Measurements from ENCODE around the gene PROC. TPM values are rescaled to one million over a fixed set of nuclear protein-coding genes. Genes with fewer than 3 reads are reported as not detected.

The PROC gene
- polyA plus RNA-seq, 3 donors = 0.12 to 0.22 TPM; not detected in 1

GRCh38 chr2:127410871-127411652, 7.2 kb upstream of the PROC start:
- no peak overlapping the region for H3K27ac ChIP-seq (ENCODE audit: low read depth, low read length)
- 28 to 31% (median 29%) methylated on average over 6 of the region's 6 CpGs for WGBS, 3 donors

- WGBS, 3 donors = 54 to 71% (median 62%) methylated on average over 12 of the region's 12 CpGs
- no peak overlapping the region for H3K27ac ChIP-seq (ENCODE audit: low read depth, low read length)
Measured at GRCh38 chr2:127411653-127412369, 6.4 kb upstream of the PROC start.

DNA sequence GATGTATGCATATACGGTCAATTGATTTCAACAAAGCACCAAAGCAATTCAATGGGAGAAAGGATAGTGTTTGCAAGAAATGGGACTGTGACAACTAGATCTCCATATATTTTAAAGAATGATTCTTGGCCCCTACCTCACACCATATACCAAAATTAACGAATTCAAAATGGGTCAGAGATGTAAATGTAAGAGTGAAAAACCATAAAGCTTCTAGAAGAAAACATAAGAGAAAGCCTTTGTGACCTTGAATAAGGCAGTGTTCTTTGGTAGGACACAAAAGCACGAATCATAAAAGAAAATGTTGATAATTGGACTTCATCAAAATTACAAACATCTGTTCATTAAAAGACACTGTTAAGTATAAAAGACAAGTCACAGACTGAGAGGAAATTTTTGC, 5.0 kb upstream of the PROC start:
- no peak overlapping the region for H3K27ac ChIP-seq (ENCODE audit: low read depth, low read length)
- 85 to 93% (median 88%) methylated on average over 3 of the region's 3 CpGs for WGBS, 3 donors

DNA sequence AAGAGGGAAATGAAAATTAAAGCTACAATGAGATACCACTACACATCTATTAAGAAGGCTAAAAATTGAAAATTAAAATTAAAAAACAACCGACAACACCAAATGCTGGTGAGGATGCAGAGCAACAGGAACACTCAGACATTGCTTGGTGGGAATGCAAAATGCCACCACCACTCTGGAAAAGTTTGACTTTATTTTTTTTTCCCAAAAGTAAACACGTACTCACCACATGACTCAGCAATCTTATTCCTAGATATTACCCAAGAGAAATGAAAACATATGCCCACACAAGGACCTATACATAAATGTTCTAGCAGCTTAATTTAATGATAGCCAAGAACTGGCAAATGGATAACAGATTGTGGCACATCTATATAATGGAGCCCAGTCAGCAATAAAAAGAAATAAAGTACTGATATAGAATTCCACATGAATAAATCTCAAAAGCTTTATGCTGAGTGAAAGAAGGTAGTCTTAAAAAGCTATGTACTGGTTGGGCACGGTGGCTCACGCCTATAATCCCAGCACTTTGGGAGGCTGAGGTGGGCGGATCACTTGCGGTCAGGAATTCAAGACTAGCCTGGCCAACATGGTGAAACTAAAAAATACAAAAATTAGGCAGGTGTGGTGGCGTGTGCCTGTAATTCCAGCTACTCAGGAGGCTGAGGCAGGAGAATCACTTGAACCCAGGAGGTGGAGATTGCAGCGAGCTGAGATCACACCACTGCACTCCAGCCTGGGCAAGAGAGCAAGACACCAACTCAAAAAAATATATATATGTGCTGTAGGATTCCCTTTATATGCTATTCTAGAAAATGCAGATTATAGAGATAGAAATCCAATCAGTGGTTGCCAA, 4.2 kb upstream of the PROC start:
- WGBS, 3 donors = 85 to 88% (median 86%) methylated on average over 8 of the region's 8 CpGs
- H3K27ac ChIP-seq (ENCODE audit: low read depth, low read length) = no peak overlapping the region

- H3K27ac ChIP-seq (ENCODE audit: low read depth, low read length) = no peak overlapping the region
- 78 to 85% (median 84%) methylated on average over 13 of the region's 13 CpGs for WGBS, 3 donors
Measured at GRCh38 chr2:127414638-127415592, 3.3 kb upstream of the PROC start.

DNA sequence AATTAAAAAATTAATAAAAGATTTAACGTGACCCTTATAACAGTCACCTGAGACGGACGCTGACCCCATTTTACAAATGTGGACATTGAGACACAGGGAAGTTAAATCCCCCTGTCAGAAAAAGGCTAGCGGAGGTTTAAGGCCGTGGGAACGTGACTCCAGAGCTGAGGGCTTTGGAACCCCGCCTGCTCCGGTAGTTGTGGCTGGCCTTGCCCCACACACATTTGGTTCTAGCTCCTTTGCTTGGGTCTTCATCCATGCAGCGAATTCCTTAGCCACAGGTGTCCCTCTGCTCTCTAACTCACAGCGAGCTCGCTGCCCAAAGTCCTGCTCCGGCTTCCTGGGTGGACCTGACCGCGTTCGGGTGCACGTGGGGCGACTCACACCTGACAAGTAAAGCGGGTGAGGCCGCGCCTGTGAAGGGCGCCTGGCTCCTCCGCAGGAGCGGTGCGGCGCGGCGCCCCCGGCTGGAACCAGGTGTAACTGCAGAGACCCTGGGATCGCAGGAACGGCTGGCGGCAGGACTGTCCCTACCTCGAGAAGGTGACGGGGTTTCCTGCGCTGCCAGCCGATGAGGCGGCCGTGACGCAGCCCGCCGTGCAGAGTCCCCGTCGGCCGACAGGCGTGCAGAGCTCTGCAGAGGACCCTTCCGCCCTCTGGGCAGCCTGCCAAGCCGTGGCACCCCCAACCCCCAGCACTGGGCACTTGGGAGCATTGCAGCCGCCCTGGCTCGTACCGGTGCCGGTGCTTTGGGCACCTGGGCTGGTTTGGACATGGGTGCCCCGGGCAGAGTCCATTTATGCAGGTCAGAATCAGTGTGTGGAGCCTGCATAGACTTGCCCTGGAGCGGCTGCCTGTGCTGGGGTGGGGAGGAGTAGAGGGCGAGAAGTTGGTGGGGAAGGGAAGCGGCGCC, 2.4 kb upstream of the PROC start:
- 13 to 17% (median 17%) methylated on average over 55 of the region's 55 CpGs for WGBS, 3 donors

DNA sequence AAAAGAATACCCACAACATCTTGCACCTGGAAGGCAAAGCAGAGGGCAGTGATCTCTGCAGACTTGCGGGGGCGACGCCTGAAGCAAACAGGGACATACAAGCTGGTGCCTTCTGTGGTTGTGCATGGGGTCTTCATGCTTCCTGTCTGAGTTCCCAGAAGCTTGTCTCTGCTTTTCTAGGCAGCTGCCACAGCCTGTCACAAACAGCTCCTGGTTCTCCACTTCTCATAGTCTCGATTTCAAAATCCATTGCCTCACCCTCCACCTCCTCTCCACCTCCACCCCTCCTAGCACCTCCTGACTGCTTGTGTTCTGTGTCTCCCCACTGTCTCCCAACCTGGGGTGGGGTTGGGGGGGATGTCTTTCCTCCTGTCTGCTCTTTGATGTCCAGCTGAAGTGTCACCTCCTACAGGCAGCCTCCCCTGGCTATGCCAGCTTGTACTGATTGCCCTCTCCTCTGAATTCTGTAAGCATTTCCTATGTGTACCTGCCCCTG, 1.7 kb upstream of the PROC start:
- WGBS, 3 donors = 25 to 41% (median 30%) methylated on average over 4 of the region's 4 CpGs
- no peak overlapping the region for H3K27ac ChIP-seq (ENCODE audit: low read depth, low read length)

More for the DNA sequence above, 2.4 kb upstream of the PROC start:
- H3K27ac ChIP-seq (ENCODE audit: low read depth, low read length) = no peak overlapping the region

DNA sequence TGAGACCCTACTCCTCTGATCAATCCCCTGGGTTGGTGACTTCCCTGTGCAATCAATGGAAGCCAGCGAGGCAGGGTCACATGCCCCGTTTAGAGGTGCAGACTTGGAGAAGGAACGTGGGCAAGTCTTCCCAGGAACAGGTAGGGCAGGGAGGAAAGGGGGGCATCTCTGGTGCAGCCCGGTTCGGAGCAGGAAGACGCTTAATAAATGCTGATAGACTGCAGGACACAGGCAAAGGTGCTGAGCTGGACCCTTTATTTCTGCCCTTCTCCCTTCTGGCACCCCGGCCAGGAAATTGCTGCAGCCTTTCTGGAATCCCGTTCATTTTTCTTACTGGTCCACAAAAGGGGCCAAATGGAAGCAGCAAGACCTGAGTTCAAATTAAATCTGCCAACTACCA, 821 bp upstream of the PROC start:
- H3K27ac ChIP-seq (ENCODE audit: low read depth, low read length) = no peak overlapping the region
- WGBS, 3 donors = 84 to 88% (median 84%) methylated on average over 8 of the region's 8 CpGs

DNA sequence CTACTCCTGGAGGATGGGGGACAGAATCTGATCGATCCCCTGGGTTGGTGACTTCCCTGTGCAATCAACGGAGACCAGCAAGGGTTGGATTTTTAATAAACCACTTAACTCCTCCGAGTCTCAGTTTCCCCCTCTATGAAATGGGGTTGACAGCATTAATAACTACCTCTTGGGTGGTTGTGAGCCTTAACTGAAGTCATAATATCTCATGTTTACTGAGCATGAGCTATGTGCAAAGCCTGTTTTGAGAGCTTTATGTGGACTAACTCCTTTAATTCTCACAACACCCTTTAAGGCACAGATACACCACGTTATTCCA, 844 bp downstream of the PROC start:
- H3K27ac ChIP-seq (ENCODE audit: low read depth, low read length) = no peak overlapping the region
- 87 to 93% (median 91%) methylated on average over 4 of the region's 4 CpGs for WGBS, 3 donors

GRCh38 chr2:127419448-127420038, 1.3 kb downstream of the PROC start:
- no peak overlapping the region for H3K27ac ChIP-seq (ENCODE audit: low read depth, low read length)

DNA sequence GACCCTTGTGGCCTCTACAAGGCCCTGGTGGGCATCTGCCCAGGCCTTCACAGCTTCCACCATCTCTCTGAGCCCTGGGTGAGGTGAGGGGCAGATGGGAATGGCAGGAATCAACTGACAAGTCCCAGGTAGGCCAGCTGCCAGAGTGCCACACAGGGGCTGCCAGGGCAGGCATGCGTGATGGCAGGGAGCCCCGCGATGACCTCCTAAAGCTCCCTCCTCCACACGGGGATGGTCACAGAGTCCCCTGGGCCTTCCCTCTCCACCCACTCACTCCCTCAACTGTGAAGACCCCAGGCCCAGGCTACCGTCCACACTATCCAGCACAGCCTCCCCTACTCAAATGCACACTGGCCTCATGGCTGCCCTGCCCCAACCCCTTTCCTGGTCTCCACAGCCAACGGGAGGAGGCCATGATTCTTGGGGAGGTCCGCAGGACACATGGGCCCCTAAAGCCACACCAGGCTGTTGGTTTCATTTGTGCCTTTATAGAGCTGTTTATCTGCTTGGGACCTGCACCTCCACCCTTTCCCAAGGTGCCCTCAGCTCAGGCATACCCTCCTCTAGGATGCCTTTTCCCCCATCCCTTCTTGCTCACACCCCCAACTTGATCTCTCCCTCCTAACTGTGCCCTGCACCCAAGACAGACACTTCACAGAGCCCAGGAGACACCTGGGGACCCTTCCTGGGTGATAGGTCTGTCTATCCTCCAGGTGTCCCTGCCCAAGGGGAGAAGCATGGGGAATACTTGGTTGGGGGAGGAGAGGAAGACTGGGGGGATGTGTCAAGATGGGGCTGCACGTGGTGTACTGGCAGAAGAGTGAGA, 2.0 kb downstream of the PROC start:
- no peak overlapping the region for H3K27ac ChIP-seq (ENCODE audit: low read depth, low read length)
- 69 to 77% (median 73%) methylated on average over 8 of the region's 8 CpGs for WGBS, 3 donors

More at GRCh38 chr2:127419448-127420038, 1.3 kb downstream of the PROC start:
- WGBS, 3 donors = 80 to 88% (median 86%) methylated on average over 15 of the region's 15 CpGs

DNA sequence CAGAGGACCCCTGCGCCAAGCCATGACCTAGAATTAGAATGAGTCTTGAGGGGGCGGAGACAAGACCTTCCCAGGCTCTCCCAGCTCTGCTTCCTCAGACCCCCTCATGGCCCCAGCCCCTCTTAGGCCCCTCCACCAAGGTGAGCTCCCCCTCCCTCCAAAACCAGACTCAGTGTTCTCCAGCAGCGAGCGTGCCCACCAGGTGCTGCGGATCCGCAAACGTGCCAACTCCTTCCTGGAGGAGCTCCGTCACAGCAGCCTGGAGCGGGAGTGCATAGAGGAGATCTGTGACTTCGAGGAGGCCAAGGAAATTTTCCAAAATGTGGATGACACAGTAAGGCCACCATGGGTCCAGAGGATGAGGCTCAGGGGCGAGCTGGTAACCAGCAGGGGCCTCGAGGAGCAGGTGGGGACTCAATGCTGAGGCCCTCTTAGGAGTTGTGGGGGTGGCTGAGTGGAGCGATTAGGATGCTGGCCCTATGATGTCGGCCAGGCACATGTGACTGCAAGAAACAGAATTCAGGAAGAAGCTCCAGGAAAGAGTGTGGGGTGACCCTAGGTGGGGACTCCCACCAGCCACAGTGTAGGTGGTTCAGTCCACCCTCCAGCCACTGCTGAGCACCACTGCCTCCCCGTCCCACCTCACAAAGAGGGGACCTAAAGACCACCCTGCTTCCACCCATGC, 3.0 kb downstream of the PROC start:
- H3K27ac ChIP-seq (ENCODE audit: low read depth, low read length) = no peak overlapping the region
- WGBS, 3 donors = 88 to 90% (median 89%) methylated on average over 15 of the region's 15 CpGs

DNA sequence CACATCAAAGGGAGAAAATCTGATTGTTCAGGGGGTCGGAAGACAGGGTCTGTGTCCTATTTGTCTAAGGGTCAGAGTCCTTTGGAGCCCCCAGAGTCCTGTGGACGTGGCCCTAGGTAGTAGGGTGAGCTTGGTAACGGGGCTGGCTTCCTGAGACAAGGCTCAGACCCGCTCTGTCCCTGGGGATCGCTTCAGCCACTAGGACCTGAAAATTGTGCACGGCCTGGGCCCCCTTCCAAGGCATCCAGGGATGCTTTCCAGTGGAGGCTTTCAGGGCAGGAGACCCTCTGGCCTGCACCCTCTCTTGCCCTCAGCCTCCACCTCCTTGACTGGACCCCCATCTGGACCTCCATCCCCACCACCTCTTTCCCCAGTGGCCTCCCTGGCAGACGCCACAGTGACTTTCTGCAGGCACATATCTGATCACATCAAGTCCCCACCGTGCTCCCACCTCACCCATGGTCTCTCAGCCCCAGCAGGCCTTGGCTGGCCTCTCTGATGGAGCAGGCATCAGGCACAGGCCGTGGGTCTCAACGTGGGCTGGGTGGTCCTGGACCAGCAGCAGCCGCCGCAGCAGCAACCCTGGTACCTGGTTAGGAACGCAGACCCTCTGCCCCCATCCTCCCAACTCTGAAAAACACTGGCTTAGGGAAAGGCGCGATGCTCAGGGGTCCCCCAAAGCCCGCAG, 3.8 kb downstream of the PROC start:
- no peak overlapping the region for H3K27ac ChIP-seq (ENCODE audit: low read depth, low read length)
- 66 to 74% (median 71%) methylated on average over 16 of the region's 16 CpGs for WGBS, 3 donors

DNA sequence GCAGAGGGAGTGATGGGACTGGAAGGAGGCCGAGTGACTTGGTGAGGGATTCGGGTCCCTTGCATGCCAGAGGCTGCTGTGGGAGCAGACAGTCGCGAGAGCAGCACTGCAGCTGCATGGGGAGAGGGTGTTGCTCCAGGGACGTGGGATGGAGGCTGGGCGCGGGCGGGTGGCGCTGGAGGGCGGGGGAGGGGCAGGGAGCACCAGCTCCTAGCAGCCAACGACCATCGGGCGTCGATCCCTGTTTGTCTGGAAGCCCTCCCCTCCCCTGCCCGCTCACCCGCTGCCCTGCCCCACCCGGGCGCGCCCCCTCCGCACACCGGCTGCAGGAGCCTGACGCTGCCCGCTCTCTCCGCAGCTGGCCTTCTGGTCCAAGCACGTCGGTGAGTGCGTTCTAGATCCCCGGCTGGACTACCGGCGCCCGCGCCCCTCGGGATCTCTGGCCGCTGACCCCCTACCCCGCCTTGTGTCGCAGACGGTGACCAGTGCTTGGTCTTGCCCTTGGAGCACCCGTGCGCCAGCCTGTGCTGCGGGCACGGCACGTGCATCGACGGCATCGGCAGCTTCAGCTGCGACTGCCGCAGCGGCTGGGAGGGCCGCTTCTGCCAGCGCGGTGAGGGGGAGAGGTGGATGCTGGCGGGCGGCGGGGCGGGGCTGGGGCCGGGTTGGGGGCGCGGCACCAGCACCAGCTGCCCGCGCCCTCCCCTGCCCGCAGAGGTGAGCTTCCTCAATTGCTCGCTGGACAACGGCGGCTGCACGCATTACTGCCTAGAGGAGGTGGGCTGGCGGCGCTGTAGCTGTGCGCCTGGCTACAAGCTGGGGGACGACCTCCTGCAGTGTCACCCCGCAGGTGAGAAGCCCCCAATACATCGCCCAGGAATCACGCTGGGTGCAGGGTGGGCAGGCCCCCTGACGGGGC, 4.6 kb downstream of the PROC start:
- WGBS, 3 donors = 2 to 4% (median 4%) methylated on average over 55 to 73 of the region's 73 CpGs

More for the DNA sequence above, 4.6 kb downstream of the PROC start:
- no peak overlapping the region for H3K27ac ChIP-seq (ENCODE audit: low read depth, low read length)
